Subcutaneous abdominal adipose tissue (tissue), 5 donors: ENCODE data around the gene CYTH3.
"Not testable (repeated sequence)": the region's sequence is repeated elsewhere in the genome, so short reads cannot be mapped to it uniquely, and the experiment has no call there.

Experiments used
- H3K27ac ChIP-seq: one replicate; pipeline ENCODE4 v1.7.0; 2013; ENCODE audit warnings: low read depth, mild to moderate bottlenecking, inconsistent platforms, low read length, moderate library complexity
- H3K27me3 ChIP-seq, 5 donors: one replicate each; pipeline ENCODE4 v1.7.0; 2013; ENCODE audit warnings: low read length in 5 of 5, inconsistent platforms in 1 of 5; ENCODE audit not compliant: control insufficient read depth in 5 of 5, insufficient read depth in 4 of 5
- H3K36me3 ChIP-seq, 5 donors: one replicate each; pipeline ENCODE4 v1.7.0; 2013; ENCODE audit warnings: low read length in 5 of 5; ENCODE audit not compliant: control insufficient read depth in 5 of 5, insufficient read depth in 5 of 5
- H3K4me1 ChIP-seq, 5 donors: one replicate each; pipeline ENCODE4 v1.7.0; 2013; ENCODE audit warnings: low read length in 5 of 5, mild to moderate bottlenecking in 3 of 5, moderate library complexity in 1 of 5; ENCODE audit not compliant: control insufficient read depth in 5 of 5, insufficient read depth in 5 of 5
- H3K4me3 ChIP-seq, 5 donors: one replicate each; pipeline ENCODE4 v1.7.0; 2013; ENCODE audit warnings: low read length in 5 of 5, low read depth in 1 of 5
- H3K9ac ChIP-seq, 5 donors: one replicate each; pipeline ENCODE4 v1.7.0; 2013; ENCODE audit warnings: low read length in 5 of 5, mild to moderate bottlenecking in 4 of 5, moderate library complexity in 3 of 5
- H3K9me3 ChIP-seq, 5 donors: one replicate each; pipeline ENCODE4 v1.7.0; 2013; ENCODE audit warnings: low read length in 5 of 5; ENCODE audit not compliant: control insufficient read depth in 5 of 5
- donor health status: healthy.
- donor health status: healthy.
- donor health status: healthy.
- donor health status: healthy.
- donor health status: healthy.

The CYTH3 gene

GRCh38 chr7:6235029-6235871, 37.2 kb downstream of the CYTH3 start:
- Histone ChIP-seq H3K27ac (no peak overlapping the region), H3K27me3 (no peaks in the 10 kb centered on the region), H3K9me3 (no peaks in the 10 kb centered on the region), H3K4me3 (no peak overlapping the region), H3K4me1 (peaks cover 3 to 39% (median 14%) of the 10 kb centered on the region in 5 donors), H3K36me3 (no peaks in the 10 kb centered on the region), H3K9ac (no peak overlapping the region)

- peaks cover 3 to 41% (median 17%) of the 10 kb centered on the region in 5 donors for H3K4me1 ChIP-seq
- no peak overlapping the region for H3K9ac ChIP-seq
- H3K36me3 ChIP-seq = no peaks in the 10 kb centered on the region
- no peaks in the 10 kb centered on the region for H3K9me3 ChIP-seq
- H3K27ac ChIP-seq = no peak overlapping the region
- H3K27me3 ChIP-seq = no peaks in the 10 kb centered on the region
- no peak overlapping the region for H3K4me3 ChIP-seq
These were observed 38.0 kb downstream of the CYTH3 start for GRCh38 chr7:6234384-6234783.

GRCh38 chr7:6232534-6232933, 39.9 kb downstream of the CYTH3 start:
- H3K27ac ChIP-seq = peak overlapping the region; percentile 3

GRCh38 chr7:6232116-6232515, 40.3 kb downstream of the CYTH3 start:
- Histone ChIP-seq H3K9me3 (no peaks in the 10 kb centered on the region), H3K27me3 (no peaks in the 10 kb centered on the region), H3K4me1 (peaks cover 9 to 64% (median 38%) of the 10 kb centered on the region in 5 donors), H3K27ac (no peak overlapping the region), H3K36me3 (no peaks in the 10 kb centered on the region), H3K4me3 (peak overlapping the region in 3 of 5 donors; percentile 1 to 41 (median 31)), H3K9ac (no peak overlapping the region)

More at GRCh38 chr7:6232534-6232933, 39.9 kb downstream of the CYTH3 start:
- H3K4me1 ChIP-seq = peaks cover 8 to 60% (median 35%) of the 10 kb centered on the region in 5 donors
- peak overlapping the region in 3 of 5 donors; percentile 1 to 41 (median 31) for H3K4me3 ChIP-seq
- H3K9ac ChIP-seq = no peak overlapping the region
- H3K27me3 ChIP-seq = no peaks in the 10 kb centered on the region
- H3K36me3 ChIP-seq = no peaks in the 10 kb centered on the region
- no peaks in the 10 kb centered on the region for H3K9me3 ChIP-seq

- Histone ChIP-seq H3K4me3 (no peak overlapping the region), H3K4me1 (peaks cover 9 to 69% (median 43%) of the 10 kb centered on the region in 5 donors), H3K36me3 (no peaks in the 10 kb centered on the region), H3K9me3 (no peaks in the 10 kb centered on the region), H3K27ac (no peak overlapping the region), H3K27me3 (no peaks in the 10 kb centered on the region), H3K9ac (no peak overlapping the region)
These were observed 41.2 kb downstream of the CYTH3 start for GRCh38 chr7:6231184-6231583.

- Histone ChIP-seq H3K27ac (peak overlapping the region; percentile 42), H3K4me1 (peaks cover 9 to 66% (median 47%) of the 10 kb centered on the region in 5 donors), H3K9ac (peak overlapping the region in 1 of 5 donors; percentile 14)
- not testable (repeated sequence) for H3K27me3 ChIP-seq, H3K36me3 ChIP-seq, H3K9me3 ChIP-seq, H3K4me3 ChIP-seq
These were observed 43.1 kb downstream of the CYTH3 start for GRCh38 chr7:6229284-6229683.

- Histone ChIP-seq H3K4me1 (peaks cover 9 to 61% (median 47%) of the 10 kb centered on the region in 5 donors), H3K27me3 (no peaks in the 10 kb centered on the region), H3K27ac (peak overlapping the region; percentile 42), H3K4me3 (peak overlapping the region in 1 of 5 donors; percentile 35), H3K9ac (peak overlapping the region in 1 of 5 donors; percentile 14), H3K36me3 (no peaks in the 10 kb centered on the region), H3K9me3 (no peaks in the 10 kb centered on the region)
These were observed 43.8 kb downstream of the CYTH3 start for GRCh38 chr7:6228361-6229229.

- H3K36me3 ChIP-seq = no peaks in the 10 kb centered on the region
- H3K27me3 ChIP-seq = no peaks in the 10 kb centered on the region
- H3K9me3 ChIP-seq = no peaks in the 10 kb centered on the region
- H3K27ac ChIP-seq = peak overlapping the region; percentile 42
- H3K4me3 ChIP-seq = no peak overlapping the region
- no peak overlapping the region for H3K9ac ChIP-seq
- H3K4me1 ChIP-seq = peaks cover 9 to 50% (median 37%) of the 10 kb centered on the region in 5 donors
These were observed 45.1 kb downstream of the CYTH3 start for GRCh38 chr7:6227294-6227846.

GRCh38 chr7:6226194-6226799, 46.1 kb downstream of the CYTH3 start:
- no peaks in the 10 kb centered on the region for H3K36me3 ChIP-seq
- no peaks in the 10 kb centered on the region for H3K9me3 ChIP-seq
- H3K4me1 ChIP-seq = peaks cover 6 to 51% (median 41%) of the 10 kb centered on the region in 5 donors
- H3K27me3 ChIP-seq = no peaks in the 10 kb centered on the region
- no peak overlapping the region for H3K27ac ChIP-seq
- H3K4me3 ChIP-seq = no peak overlapping the region
- H3K9ac ChIP-seq = no peak overlapping the region
